Activated CD8-positive, alpha-beta memory T cell treated with anti-CD3 and anti-CD28 coated beads for 24 hours (primary cell): ENCODE measurements around the gene RNF8.

ENCODE experiments used
- DNase-seq: peaks from one replicate; pipeline ENCODE4 v3.0.0-alpha.2; 2020

Gene RNF8

GRCh38 chr6:37362101-37362828 is 8.5 kb downstream of the RNF8 start:
- DNase-seq: no peak

GRCh38 chr6:37365791-37366190 is 12.0 kb downstream of the RNF8 start:
- no peak for DNase-seq

- no peak for DNase-seq
These were observed 13.1 kb downstream of the RNF8 start for GRCh38 chr6:37366910-37367309.

GRCh38 chr6:37368961-37369320 is 15.2 kb downstream of the RNF8 start:
- no peak for DNase-seq

- DNase-seq: no peak
These were observed 15.8 kb downstream of the RNF8 start for GRCh38 chr6:37369321-37370201.

GRCh38 chr6:37371154-37372083 is 17.6 kb downstream of the RNF8 start:
- no peak for DNase-seq

- no peak for DNase-seq
These were observed 18.3 kb downstream of the RNF8 start for GRCh38 chr6:37372116-37372515.

GRCh38 chr6:37373822-37374471 is 20.2 kb downstream of the RNF8 start:
- no peak for DNase-seq

- DNase-seq: no peak
These were observed 21.6 kb downstream of the RNF8 start for GRCh38 chr6:37375376-37375775.

GRCh38 chr6:37376078-37376743 is 22.4 kb downstream of the RNF8 start:
- DNase-seq: no peak

- DNase-seq: peak; percentile 61
These were observed 27.8 kb downstream of the RNF8 start for GRCh38 chr6:37381579-37381978.

GRCh38 chr6:37382994-37383765 is 29.4 kb downstream of the RNF8 start:
- DNase-seq: no peak

- DNase-seq: no peak
These were observed 34.8 kb downstream of the RNF8 start for GRCh38 chr6:37388578-37388977.

- no peak for DNase-seq
These were observed 36.1 kb downstream of the RNF8 start for GRCh38 chr6:37389857-37390256.

- DNase-seq: no peak
These were observed 37.3 kb downstream of the RNF8 start for GRCh38 chr6:37391120-37391519.

GRCh38 chr6:37392821-37393220 is 39.0 kb downstream of the RNF8 start:
- no peak for DNase-seq

GRCh38 chr6:37393381-37393929 is 39.7 kb downstream of the RNF8 start:
- no peak for DNase-seq

GRCh38 chr6:37396571-37397180 is 42.9 kb downstream of the RNF8 start:
- no peak for DNase-seq

- no peak for DNase-seq
These were observed 45.3 kb downstream of the RNF8 start for GRCh38 chr6:37399131-37399530.

GRCh38 chr6:37399795-37400490 is 46.2 kb downstream of the RNF8 start:
- DNase-seq: no peak
